ENCODE results near the gene RBBP8NL. TPM values are rescaled to one million over a fixed set of nuclear protein-coding genes. Genes with fewer than 3 reads are reported as not detected.

RBBP8NL gene
- total RNA-seq, 1 experiment from 2014 or later: 0.28 TPM

GRCh38 chr20:62451970-62452369 is 24.6 kb upstream of the RBBP8NL start:
- H4K20me1 ChIP-seq (ENCODE audit: control insufficient read depth, insufficient read depth, insufficient read length): no peaks in the 10 kb centered on the region
- H3K4me2 ChIP-seq (ENCODE audit: insufficient read depth, insufficient read length, low read length): no peak overlapping the region
- H3K27ac ChIP-seq (ENCODE audit: insufficient read length, low read depth, low read length): no peak overlapping the region
- H3K14ac ChIP-seq (ENCODE audit: insufficient read depth, low read length): no peak overlapping the region
- no peak overlapping the region for H3K9ac ChIP-seq (ENCODE audit: extremely low read depth, insufficient read length, low read length)
- no peaks in the 10 kb centered on the region for H3K23me2 ChIP-seq (ENCODE audit: insufficient read length, low read depth, low read length, poor library complexity, severe bottlenecking)
- no peak overlapping the region for H3K4me3 Mint-ChIP-seq
- no peaks in the 10 kb centered on the region for H3K36me3 Mint-ChIP-seq (ENCODE audit: insufficient read depth in 1 of 3, low read depth in 3 of 3)
- no peak overlapping the region for H3K56ac ChIP-seq (ENCODE audit: insufficient read length, low read depth, low read length)
- no peaks in the 10 kb centered on the region for H3K4me1 ChIP-seq (ENCODE audit: insufficient read depth, low read length)
- no peaks in the 10 kb centered on the region for H3K79me2 ChIP-seq (ENCODE audit: insufficient read depth, low read length)
- 86% methylated on average over 1 of the region's 3 CpGs for WGBS (ENCODE audit: extremely low coverage, insufficient read length, low lambda C conversion rate)
- no peak overlapping the region for H2AK5ac ChIP-seq (ENCODE audit: insufficient read length, low read length)
- no peak overlapping the region for H3K23ac ChIP-seq (ENCODE audit: insufficient read length, low read depth, low read length)
- H2BK5ac ChIP-seq (ENCODE audit: insufficient read length, low read length): no peak overlapping the region
- DNase-seq: no peak
- H2AFZ ChIP-seq (ENCODE audit: low read length): no peak overlapping the region
- H2BK120ac ChIP-seq (ENCODE audit: low read depth, low read length, poor library complexity, severe bottlenecking): no peak overlapping the region
- H2BK15ac ChIP-seq (ENCODE audit: low read depth, low read length): no peak overlapping the region
- TF ChIP-seq, protein P1, sequence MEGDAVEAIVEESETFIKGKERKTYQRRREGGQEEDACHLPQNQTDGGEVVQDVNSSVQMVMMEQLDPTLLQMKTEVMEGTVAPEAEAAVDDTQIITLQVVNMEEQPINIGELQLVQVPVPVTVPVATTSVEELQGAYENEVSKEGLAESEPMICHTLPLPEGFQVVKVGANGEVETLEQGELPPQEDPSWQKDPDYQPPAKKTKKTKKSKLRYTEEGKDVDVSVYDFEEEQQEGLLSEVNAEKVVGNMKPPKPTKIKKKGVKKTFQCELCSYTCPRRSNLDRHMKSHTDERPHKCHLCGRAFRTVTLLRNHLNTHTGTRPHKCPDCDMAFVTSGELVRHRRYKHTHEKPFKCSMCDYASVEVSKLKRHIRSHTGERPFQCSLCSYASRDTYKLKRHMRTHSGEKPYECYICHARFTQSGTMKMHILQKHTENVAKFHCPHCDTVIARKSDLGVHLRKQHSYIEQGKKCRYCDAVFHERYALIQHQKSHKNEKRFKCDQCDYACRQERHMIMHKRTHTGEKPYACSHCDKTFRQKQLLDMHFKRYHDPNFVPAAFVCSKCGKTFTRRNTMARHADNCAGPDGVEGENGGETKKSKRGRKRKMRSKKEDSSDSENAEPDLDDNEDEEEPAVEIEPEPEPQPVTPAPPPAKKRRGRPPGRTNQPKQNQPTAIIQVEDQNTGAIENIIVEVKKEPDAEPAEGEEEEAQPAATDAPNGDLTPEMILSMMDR (conservative IDR thresholded peaks at IDR 0.05): no peak
- H4K5ac ChIP-seq (ENCODE audit: insufficient read length, low read depth, low read length): no peak overlapping the region
- H3K4me1 Mint-ChIP-seq: peaks cover 0 to 17% of the 10 kb centered on the region in 2 experiments; a peak in 2 of 4 replicates
- no peak overlapping the region for H4K91ac ChIP-seq (ENCODE audit: insufficient read length, low read depth, low read length)
- H3K4ac ChIP-seq (ENCODE audit: low read depth, low read length): no peak overlapping the region
- no peaks in the 10 kb centered on the region for H3K79me1 ChIP-seq (ENCODE audit: insufficient read depth, low read depth, low read length, poor library complexity, severe bottlenecking)
- H3K9me3 ChIP-seq (ENCODE audit: control insufficient read depth, low read depth, low read length): no peaks in the 10 kb centered on the region
- H3K27me3 Mint-ChIP-seq (ENCODE audit: low read depth): peaks cover 12% of the 10 kb centered on the region
- H2BK20ac ChIP-seq (ENCODE audit: low read depth, low read length, poor library complexity, severe bottlenecking): no peak overlapping the region
- H2BK12ac ChIP-seq (ENCODE audit: insufficient read length, low read depth, low read length): no peak overlapping the region
- H3T11ph ChIP-seq (ENCODE audit: low read length): no peak overlapping the region
- no peak overlapping the region for H3K18ac ChIP-seq (ENCODE audit: insufficient read length, low read depth, low read length)
- H3K9me3 Mint-ChIP-seq: no peaks in the 10 kb centered on the region
- H4K8ac ChIP-seq (replicated peaks; ENCODE audit: insufficient read length, low read depth, low read length): no peak overlapping the region
- H3K27me3 ChIP-seq (ENCODE audit: insufficient read depth, low read length): no peaks in the 10 kb centered on the region
- no peak overlapping the region for H3K27ac Mint-ChIP-seq

All from H9 (cell line).